Effector CD8-positive, alpha-beta T cell (primary cell): ENCODE data around the gene RFESD.
"Not testable (repeated sequence)": the region's sequence is repeated elsewhere in the genome, so short reads cannot be mapped to it uniquely, and the experiment has no call there.

Experiments used
- DNase-seq: peaks from one replicate; lab custom pipeline; 2025; lab: John Stamatoyannopoulos, UW

Gene RFESD

DNA sequence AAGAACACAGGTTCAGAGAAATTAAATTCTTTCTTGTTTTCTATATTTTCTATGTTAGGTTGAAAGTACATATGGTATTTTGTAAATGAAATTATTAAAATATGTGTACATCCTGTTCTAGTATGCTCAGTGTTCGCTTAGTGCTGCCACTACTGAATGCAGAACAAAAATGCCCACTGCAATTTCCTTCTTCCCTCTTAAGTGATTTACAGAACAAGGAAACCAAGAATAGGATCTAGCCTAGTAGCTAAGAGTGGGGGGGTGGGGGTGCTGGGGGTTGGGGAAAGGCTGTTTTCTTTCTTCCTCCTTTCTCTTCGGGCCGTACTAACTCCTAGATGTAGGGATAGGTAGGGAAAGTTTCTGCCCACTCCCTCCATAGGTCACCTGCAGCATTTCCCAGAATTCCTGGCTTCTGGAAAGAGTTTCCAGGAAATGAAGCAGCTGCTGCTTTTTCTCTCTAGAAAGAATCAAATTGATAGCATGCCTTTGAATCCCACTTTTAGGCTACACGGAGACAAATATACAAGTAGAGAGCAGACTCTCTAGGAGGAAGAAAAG is 20.6 kb downstream of the RFESD start:
- no peak for DNase-seq

DNA sequence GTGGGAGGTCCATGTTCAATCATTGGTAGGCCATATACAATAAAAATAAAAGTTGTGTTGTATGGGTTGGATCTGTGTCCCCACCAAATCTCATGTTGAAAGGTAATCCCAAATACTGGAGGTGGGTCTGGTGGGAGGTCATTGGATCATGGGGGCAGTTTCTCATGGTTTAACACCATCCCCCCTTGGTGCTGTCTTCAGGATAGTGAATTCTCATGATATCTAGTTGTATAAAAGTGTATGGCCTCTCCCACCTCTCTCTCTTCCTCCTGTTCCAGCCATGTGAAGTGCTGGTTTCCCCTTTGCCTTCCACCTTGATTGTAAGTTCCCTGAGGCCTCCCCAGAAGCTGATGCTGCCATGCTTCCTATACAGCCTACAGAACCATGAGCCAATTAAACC is 21.1 kb downstream of the RFESD start:
- DNase-seq = no peak

DNA sequence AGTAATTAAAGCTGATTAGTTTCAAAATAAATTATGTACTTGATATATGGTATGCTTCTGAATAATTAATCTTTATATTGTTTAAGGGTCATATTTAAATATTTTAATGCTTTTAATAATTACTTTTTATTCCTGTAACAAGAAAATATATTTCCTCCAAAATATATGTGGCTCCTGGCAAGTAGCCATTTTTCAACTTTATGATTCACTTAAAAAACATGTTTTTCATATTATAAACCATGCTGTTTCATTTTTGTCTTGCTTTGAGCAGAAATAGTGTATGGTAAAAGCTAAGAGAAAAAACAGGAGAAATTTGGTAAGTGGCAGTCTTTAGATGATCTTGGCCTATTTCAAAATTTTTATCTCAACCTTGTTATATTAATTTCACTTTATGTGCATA is 21.6 kb downstream of the RFESD start:
- DNase-seq = no peak

DNA sequence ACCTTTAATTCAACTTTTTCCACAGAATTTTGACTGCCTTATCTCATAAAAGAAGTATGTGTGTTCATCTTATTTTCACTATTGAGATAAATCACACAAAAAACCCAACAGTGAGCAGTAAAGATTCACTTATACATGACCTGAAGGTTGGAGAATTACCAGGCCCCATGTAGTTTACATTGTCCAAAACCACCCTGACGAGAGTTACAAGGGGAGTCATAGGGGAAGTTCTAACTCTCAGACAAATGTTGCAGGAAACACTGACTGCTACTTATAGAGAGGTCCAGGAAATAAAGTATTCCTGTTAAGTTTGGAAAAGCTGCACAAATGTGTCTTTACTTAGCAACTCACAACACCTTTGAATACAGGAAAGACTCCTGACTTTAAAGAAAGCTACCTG is 22.2 kb downstream of the RFESD start:
- no peak for DNase-seq

DNA sequence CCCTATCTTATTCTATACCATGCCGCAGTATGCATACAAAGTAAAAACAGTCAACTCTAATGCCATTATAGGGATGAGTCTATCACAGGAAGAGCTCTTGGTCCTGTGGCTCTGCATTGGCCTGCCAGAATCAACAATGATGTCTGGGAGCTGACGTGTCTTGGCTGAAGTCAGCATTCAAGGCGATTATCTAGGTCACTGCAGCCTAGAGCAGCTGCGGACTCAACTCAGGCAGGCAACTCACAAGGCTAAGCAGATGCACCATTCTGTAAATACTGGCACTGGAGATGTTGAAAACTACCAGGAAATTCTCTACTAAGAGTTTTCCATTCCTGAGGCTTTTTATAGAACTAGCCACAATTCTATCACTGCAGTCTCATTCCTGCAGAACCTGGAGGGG is 23.0 kb downstream of the RFESD start:
- no peak for DNase-seq

DNA sequence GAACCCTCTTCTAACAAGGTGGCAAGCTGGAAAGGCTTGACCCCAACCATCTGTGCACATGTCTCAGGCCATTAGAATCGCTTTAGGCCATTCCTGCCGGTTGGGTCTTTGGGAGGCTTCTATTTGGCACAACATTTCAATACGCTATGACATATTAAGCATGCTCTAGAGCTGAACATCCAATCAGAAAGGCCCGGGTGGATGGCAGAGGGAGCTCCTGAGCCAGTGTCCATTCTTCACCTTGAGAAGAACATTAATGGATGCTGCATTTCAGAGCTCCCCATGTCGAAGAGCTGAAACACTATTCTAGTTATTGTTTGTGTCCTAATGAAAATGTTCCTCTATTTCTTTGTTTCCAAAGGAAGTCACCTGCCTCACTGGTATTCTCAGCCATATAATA is 23.4 kb downstream of the RFESD start:
- DNase-seq = no peak

DNA sequence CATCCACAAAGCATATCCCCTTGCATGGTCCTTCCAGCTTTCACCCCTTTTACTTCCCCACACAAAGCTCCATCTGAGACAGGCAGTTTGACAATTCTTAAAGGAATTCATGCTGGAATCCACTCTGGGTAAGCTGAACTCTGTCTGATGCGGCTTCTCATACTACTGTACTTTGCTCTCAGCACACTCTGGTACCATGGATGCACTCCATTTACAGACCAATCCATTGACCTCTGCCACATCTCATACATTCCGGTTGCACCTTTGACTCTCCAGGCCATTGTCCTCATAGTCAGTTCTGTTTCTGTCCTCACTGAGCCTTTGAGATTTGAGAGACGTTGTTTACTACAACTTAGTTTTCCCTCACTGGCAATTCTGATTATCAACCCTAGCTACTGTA is 24.0 kb downstream of the RFESD start:
- DNase-seq = no peak

DNA sequence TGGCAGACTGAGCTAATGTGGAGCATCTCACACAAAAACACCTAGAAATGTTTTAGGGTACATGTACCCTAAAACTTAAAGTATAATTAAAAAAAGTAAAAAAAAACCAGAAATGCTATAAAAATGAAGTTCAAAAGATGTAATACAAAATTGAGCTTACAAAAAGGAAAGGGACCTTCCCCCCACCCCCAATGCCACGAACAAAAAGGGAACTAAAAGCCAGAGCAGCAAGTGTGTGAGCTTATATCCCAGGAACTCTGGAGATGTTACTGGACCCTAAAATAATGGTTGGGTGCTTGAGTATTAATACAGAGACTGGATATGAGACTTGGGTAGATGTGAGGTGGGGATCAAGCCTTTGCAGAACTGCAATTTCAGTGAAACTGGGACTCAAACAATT is 25.2 kb downstream of the RFESD start:
- no peak for DNase-seq

DNA sequence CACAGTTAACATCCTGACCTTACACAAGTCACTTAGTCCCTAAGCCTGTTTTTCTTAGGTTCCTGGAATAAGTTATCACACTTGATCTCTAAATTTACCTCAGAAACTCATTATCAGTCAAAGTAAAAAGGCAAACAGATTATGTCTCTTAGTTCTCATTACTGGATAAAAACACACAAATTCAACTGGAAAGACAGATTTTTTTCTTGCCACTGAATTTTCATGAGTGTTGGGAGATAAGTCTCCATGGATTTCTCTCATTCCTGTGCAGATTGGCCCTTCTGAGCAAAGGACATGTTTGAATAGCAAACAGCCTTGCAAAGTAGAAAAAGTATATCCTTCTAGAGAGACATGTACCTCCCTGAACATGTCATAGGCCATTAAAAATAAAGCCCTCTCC is 26.1 kb downstream of the RFESD start:
- no peak for DNase-seq

DNA sequence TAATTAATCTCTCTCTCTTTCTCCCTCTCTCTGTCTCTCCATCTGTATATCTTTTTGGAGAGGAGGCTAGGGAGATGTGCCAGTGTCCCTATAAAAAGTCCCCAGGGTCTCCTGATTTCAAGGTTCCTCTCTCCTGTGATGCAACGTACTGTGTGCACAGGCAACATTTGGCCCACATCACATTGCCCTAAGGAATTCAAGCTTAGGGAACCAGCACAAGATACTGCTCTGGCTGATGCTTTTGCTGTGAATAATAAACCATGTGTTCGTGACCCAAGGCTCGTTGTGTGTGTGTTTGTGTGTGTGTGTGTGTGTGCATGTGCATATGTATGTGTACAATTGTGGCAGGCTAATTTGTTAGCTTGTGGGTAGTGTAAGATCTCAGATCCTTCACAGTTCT is 26.5 kb downstream of the RFESD start:
- no peak for DNase-seq

DNA sequence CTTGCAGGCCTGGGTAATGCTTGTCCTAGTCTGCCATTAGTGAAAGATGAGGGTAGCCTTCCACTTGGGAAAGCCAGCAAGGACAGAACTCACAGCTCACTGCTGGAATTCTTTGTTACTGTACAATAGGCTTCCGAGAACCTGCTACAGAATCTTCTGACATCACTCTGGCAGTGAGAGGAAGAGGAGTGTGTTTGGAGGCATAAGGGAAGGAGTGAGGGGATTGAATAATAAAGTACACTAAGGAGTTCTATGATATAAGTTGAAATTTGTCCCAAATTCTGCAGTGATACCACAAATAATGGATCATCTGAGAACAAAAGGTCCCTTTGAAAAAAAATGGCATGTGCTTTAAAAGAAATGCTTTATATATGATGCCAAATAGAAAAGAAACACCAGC is 36.3 kb downstream of the RFESD start, which contains the start of gene SPATA9:
Gene SPATA9, minus strand, starts transcription at position 101 of the 400 bp plus-strand sequence. CDS start 137 bp downstream, outside the sequence.
- DNase-seq = no peak

DNA sequence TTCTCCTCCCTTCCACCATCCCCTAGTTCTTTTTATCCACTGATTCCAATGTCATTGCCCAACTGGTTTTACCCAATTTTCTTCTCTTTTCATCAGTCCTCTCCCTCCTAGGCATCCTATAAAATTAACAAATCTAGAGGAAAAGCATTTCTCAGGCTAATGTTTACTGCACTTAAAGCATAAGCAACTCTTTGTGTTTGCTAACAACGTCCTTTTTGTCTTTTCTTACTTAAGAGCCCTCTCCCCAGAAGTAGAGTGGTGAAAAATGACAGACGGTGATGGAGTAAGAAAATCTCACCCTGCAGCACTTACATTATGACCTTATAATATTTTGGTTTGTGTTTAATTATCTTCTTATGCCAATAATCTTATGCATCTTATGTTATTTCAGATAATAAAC is 37.8 kb downstream of the RFESD start:
- no peak for DNase-seq

DNA sequence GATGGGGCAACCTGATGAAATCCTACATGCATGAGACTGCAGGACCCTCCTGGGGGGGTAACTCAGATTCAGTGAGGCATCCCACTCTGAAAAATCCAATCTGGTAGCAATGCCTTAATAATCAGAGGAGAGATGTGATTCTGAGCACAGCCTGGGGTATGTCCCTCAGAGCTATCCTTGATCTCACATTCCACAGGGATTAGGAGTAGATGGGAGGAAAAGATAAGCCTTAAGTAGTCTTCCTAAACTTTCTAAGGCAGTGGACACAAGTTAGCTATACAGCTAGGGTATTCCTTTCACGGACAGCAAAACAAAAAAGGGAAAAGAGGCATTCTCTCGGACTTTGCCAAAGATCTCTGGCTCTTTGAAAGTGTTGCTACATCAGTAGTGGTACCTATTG is 40.1 kb downstream of the RFESD start:
- DNase-seq = no peak

DNA sequence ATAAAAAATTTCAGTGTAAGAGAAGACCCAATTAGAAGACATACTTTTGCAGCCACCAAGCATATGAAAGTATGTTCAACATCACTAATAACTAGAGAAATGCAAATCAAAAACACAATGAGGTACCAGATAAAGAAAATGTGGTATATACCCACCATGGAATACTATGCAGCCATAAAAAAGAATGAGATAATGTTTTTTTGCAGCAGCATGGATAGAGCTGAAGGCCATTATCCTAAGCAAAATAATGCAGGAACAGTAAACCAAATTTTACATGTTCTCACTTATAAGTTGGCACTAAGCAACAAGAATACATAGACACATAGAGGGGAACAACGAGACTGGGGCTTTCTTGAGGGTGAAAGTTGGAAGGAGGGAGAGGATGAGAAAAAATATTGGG is 43.1 kb downstream of the RFESD start:
- no peak for DNase-seq

DNA sequence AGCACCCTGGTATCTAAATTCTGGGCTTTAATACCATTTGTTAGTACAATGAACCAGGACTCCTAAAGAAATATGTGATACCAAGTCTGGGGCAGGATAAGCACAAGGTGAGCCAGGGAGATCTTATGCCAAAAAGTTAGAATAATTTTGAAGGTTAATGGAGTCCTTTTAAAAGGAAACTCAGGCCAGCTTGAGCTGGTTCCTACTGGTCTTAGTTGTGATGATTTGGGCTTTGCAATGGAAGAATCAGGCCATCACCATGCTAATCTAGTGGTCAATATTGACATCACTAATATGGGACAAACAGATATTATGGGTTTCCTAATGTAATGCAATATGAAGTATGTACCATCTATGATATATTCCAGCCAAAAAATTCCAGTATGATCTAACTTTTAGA is 43.8 kb downstream of the RFESD start:
- DNase-seq = no peak

DNA sequence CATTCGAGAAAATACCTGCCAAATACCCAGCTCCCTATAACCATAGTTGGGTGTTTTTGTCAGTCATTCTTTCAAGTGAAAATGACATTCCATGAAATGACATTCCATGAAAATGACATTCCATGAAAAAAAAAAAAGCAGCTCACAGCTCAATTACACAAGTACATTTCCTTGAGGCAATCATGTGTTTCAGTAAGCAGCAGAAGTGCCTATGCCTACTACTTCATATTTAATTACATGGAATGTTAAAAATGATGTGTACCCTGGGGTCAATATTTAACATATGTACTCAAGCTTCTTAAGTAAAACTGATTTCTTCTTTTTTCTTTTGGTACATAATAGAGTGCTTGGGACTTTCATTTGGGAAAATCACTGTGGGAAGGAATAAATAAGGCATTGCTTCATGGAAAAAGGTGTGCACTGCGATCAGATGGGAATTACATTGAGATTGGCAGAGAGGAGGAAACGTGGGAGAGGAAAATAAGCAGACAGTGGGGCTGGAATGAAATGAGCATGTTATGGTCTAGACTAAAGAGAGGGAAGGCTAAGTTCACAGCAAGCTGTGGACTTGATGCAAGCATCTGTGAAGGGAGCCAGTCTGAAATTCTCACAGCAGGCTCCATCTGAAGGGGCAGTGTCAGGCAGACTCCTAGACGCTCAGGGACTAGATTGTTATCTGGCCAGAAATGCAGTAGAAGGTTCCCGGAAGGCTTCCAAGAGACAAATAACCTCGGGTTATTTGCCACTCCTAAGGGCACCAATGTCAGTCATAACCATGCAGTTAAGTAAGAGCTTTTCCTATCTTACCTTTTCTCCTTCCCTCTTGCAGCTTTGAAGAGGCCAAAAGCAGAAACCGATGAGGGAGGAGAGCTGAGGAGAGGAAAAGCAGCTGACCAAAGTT is 51.5 kb downstream of the RFESD start:
- no peak for DNase-seq

DNA sequence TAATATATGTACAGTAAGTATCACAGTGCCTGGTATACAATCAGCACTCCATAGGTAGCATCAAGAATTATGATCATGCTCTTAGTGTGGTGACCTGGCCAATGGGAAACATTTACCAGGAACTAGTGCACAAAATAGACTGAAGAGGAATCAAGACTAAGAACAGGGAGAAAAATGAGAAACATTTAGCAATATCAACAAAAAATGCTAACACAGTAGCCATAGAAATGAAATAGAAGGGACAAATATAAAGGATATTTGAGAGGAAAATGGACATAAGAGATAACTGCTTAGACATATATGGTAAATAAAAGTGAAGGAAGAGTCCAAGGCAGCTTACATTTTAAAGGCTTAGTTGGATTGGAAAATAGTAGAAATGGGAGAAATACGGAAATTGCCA is 52.8 kb downstream of the RFESD start:
- no peak for DNase-seq

DNA sequence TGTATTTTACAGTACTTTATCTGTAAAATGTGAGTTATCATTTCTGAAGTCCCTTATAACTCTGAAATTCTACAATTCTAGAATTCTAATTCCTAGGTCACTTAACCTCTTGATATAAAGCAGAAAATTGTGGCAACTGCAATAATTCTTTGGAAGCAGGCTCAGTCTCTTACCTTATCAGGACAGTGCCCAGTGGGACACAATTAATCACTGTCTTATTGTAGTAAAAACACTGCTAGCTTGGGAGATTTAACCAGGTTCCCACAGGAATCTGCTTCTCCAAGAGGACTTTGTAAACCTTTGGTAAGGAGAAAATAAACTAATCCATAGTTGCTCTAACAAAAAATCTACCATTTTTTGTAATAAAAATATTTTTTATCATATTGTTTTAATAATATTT is 54.5 kb downstream of the RFESD start:
- DNase-seq = no peak

DNA sequence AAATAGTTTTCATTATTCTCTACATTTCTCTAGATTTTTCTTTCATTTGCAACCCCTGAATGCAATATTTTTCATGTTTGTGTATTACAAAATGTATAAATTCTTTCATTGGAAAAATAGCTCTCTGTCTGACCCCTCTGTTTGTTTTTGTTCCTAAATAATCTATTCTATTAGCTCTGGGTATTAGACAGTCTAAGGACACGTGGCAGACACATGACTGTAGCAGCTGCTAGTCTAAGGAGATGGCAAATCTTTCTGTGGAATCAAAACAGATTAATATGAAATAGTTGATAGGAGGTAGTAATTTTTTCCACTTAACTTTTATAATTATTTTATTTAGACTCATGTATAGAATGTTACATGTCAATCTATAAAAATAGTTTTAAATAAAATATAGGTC is 57.6 kb downstream of the RFESD start:
- DNase-seq = no peak

DNA sequence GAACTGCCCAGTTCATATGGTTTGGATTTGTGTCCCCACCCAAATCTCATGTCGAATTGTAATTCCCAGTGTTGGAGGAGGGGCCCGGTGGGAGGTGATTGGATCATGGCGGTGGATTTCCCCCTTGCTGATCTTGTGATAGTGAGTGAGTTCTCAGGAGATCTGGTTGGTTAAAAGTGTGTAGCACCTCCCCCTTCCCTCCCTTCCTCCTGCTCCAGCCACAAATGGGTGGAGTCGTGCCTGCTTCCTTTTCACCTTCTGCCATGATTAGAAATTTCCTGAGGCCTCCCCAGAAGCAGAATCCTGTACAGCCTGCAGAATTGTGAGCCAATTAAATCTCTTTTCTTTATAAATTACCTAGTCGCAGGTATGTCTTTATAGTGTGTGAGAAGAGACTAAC is 59.6 kb downstream of the RFESD start:
- DNase-seq = not testable (repeated sequence)

DNA sequence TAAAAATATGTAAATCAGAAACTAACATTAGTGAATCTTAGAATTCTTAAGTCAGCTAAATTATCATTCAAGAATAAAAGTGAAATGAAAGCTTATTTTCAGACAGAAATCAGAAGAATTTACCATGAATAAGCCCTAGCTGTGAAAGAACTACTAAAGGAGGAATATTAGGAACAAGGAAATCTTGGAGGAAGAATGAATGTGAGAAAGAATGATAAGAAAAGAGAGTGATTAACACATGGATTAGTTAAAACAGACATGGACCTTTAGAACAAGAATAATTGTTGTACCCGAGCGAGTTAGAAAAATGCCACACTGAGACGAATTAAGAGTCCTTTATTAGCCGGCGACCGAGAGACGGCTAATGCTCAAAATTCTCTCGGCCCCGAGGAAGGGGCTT is 60.5 kb downstream of the RFESD start:
- no peak for DNase-seq
